Measurements from ENCODE around the gene CCDC172. TPM values are rescaled to one million over a fixed set of nuclear protein-coding genes. Genes with fewer than 3 reads are reported as not detected.

The CCDC172 gene, protein sequence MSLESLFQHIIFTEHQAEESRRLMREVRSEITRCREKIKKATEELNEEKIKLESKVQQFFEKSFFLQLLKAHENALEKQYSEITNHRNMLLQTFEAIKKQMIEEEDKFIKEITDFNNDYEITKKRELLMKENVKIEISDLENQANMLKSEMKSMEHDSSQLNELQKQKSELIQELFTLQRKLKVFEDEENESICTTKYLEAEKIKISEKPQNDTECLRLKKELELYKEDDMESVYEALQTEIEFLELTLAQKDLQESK
- total RNA-seq = not detected in 2 replicates

DNA sequence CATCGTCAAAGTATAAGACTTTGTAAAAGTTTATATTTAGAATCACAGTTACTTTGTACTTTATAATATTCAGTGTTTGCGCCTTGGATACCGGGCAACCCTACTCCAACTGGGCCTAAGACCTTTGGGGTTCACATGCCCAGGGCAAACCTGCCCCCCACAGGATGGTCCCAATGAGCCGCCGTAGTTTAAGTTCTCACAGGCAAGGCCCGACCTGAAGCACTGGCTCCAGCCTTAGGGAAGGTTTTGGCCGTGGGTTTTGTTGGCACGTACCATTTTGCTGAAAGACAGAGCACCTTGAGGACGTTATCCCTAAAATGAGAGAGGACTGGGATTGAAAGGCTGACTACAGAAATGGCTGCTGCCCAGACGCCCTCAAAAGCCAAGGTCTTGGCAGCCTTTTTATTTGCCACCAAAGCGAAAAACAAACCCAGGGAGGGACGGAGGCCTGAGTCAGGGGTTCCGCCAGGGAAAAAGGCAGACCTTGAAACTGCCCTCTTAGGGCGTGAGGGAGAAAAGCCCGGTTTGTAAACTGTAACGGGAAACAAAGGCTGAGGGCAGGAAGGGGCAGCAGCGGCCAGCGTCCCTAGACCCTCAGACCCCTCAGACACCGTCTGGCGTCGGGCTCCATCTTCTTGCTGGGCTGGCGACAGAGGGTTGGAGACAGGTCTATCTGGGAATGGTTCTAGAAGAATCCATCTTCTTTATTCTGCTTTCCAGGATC lies at the start of gene CCDC172:
Gene CCDC172, plus strand, starts transcription at position 222 of the 724 bp plus-strand sequence. CDS start 564 bp downstream, outside the sequence.

DNA sequence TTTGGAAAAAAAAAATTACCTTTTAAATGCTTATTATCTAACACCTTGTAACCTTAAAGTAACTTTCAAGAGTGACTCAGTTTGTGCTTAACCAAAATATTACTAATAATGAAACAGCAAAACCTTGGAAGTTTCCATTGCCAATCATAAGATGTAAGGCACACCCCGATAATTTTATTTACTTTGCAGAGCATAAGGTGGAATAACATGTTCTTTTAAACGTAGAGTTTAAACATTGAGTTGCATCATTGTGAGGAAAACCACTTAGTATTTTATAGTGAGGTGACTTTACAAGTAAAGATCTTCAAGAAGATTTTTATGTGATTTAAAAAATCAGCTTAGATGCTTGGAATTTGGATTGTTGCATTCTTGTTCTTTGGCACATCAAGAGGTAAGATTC lies 103.4 kb downstream of the CCDC172 start, which contains the start of gene PNLIPRP3:
Gene PNLIPRP3, plus strand, starts transcription at position 177 of the 400 bp plus-strand sequence. Its CDS starts 166 bp downstream, at position 343.

Other genes with a start within 250 kb of the CCDC172 start
- under 0.01 and 19.8 TPM in 2 replicates for gene GFRA1, start 51.2 kb upstream of the CCDC172 start, total RNA-seq
- gene PNLIPRP3, start 103.4 kb downstream of the CCDC172 start, total RNA-seq = 13.0 and 68.0 TPM in 2 replicates
- not detected in 2 replicates for gene PNLIP, start 221.5 kb downstream of the CCDC172 start, total RNA-seq